Heart left ventricle (tissue), 13 donors: ENCODE data around the gene RASD2.

Source experiments
- CTCF ChIP-seq, 12 donors: fragments of 200-600 bp; sonication (generic) in 4 of 12; IDR thresholded peaks; one replicate each; pipeline versions ENCODE4 v1.5.0 to v1.8.0; 2018 to 2022; ENCODE audit warnings: antibody characterized with exemption in 12 of 12, mild to moderate bottlenecking in 5 of 12
- POLR2A ChIP-seq, 2 donors: fragments of 450-650 bp; IDR thresholded peaks; one replicate each; pipeline ENCODE4 v1.6.1; 2017; ENCODE audit warnings: antibody characterized with exemption in 2 of 2, mild to moderate bottlenecking in 2 of 2, moderate library complexity in 2 of 2
- donor health status: ischemic (EF 13 %, LVEDD 7.1; RV severe dilation, severe dysfunction).
- donor health status: DM: no; HTN: yes; CAD: no.
- donor health status: DM: no; HTN: no; CAD: no.
- donor health status: ischemic (EF 25% LVEDD 6.9; RV normal size, moderate dysfunction).
- donor health status: ischemic (EF 25% LVEDD 5.7; RV mildly dilated, moderate dysfunction).
- donor health status: ischemic (EF 35%, LVEDD 5.7; RV mildly dilated, moderate dysfunction).
- donor health status: nonischemic (EF 11% LVEDD 7.7; RV severe dilation, severe dysfunction).
- donor health status: DM: yes; HTN: yes; CAD: no.
- donor health status: PGD.
- donor health status: ischemic (EF 29% LVEDD 5.4; RV normal size, mild dysfunction).
- donor health status: nonischemic (EF 23%, LVEDD 6.1; RV moderate dilation, normal function).

GRCh38 chr22:35568751-35569739 is 28.4 kb downstream of the RASD2 start:
- TF ChIP-seq CTCF (IDR thresholded peaks at IDR 0.05) (no peak), POLR2A (IDR thresholded peaks at IDR 0.05) (no peak)
